HPDE6-E6E7 (cell line): ENCODE data around the gene SANBR.

Source experiments
- DNase-seq: peaks from one replicate; pipeline ENCODE4 v3.0.0; 2011; ENCODE audit warnings: missing footprints; ENCODE audit errors: extremely low spot score

Gene SANBR

DNA sequence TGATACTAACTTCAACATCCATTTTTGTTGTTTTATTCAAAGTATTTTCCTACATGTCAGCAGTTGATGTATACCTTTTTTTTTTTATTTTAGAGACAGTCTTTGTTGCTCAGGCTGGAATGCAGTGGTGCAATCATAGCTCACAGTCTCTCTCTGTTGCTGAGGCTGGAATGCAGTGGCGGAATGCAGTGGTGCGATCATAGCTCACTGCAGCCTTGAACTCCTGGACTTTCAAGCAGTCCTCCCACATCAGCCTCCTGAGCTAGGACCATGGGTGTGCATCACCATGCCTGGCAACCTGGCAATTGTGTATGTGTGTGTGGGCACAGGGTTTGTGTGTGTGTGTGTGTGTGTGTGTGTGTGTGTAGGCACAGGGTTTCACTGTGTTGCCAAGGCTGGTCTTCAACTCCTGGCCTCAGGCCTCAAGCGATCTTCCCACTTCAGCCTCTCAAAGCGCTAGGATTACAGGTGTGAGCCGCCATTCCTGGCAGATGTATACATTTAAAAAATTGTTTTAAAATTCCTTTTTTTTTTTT lies 24.8 kb downstream of the SANBR start:
- no peak for DNase-seq

DNA sequence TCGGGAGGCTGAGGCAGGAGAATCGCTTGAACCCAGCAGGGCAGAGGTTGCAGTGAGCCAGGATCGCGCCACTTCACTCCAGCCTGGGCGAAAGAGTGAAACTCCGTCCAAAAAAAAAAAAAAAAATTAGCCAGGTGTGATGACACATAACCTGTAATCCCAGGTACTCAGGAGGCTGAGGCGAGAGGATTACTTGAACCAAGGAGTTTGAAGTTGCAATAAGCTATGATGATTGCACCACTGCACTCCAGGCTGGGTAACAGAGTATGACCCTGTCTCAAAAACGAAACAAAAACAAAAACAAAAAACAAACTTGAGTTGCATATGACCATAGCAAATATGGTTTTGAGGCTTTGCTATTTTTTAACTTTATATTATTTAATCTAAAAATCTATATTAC lies 25.8 kb downstream of the SANBR start:
- no peak for DNase-seq

DNA sequence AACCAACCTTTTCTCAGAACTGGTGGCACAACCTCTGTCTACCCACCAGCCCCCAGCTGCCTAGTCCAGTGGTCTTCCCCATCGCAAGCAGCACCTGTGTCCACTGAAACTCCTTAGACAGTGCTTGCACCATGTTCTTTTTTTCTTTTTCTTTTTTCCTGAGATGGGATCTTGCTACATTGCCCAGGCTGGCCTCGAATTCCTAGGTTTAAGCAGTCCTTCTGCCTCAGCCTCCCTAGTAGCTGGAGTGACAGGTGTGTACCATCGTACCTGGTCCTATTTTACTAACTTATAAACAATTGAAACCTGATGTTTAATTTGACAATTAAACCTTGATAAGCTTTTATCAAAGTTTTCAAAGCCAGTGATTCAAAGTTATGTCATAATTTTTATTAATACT lies 30.8 kb downstream of the SANBR start:
- DNase-seq: no peak

DNA sequence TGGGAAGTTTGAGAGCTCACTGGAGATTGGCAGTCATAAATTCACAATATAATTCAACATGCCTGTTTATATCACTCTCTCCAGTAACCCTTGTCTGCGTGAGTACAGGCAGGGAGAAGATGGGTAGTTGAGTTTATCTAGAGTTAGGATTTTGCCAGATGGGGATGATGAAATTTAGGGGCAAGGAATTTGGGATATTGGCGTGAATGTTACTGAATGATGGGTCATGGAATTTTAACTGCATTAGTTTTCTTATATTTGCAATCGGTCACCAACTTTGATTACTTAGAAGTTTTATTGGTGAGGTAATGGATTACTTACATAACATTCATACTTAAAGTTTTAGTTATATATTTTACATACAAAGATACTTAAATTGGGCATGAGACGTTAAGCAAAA lies 35.1 kb downstream of the SANBR start:
- no peak for DNase-seq

DNA sequence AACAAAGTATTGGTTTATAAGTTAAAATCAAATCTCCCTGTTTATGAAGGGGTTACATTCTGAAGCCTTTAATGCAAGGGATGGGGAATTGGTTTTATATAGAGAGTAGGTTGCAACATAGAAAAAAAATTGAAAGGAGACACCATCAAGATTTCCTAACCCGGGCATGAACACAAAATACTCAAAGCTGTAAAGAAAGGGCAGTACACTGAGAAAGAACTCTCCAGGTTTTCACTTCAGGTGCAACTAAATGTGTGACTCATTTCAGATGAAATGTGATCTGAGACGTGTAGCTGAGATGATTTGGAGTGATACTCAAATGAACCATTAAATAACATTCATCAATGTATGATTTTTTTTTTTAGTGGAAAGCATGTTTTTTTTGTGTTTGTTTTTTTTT lies 43.6 kb downstream of the SANBR start:
- DNase-seq: peak; percentile 23

DNA sequence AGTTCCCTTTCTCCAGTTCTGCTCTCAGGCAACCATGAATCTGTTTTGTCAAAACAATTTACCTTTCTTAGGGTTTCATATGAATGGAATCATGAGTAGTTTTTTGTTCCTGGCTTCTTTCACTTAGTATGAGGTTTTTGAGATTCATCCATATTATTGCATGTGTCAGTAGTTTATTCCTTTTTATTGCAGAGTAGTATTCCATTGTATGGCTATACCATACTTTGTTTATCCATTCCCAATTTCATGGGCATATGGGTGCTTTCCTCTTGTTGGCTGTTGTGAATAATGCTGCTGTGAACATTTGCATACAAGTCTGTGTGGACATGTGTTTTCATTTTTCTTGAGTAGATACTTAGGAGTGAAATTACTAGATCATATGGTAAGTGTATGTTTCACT lies 46.0 kb downstream of the SANBR start:
- no peak for DNase-seq

DNA sequence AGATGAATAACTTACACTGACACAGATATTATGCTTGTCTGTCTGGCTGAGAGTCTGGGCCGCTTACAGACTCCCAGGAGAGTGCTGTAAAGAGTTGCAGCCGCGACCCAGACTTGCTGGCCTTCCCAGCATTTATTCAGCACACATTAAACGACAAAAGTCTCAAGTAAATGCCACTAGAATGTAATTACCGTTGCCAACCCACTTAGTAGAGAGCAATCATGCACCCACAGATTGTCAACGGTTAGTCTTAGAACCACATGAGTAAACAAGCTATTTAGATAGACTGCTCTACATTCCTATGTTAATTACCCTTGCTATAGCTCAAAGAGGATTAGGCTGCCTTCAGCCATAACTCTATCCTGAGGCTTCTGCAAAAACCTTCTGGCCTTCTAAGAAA lies 48.5 kb downstream of the SANBR start:
- DNase-seq: no peak
